NOMO-1 treated with DMSO at 0.1 percent for 48 hours (cell line): ENCODE results near the gene EIF3A.
"Not testable (repeated sequence)": the region's sequence is repeated elsewhere in the genome, so short reads cannot be mapped to it uniquely, and the experiment has no call there.

ENCODE experiments used
- DNase-seq: peaks from one replicate; lab custom pipeline; 2025; ENCODE audit not compliant: unreplicated experiment; lab: John Stamatoyannopoulos, UW

EIF3A gene

GRCh38 chr10:119080521-119081259 is at the start of gene EIF3A:
Gene EIF3A, minus strand, starts transcription at chr10:119080817. Its CDS starts 141 bp downstream, at chr10:119080676.
- peak; percentile 87 for DNase-seq

GRCh38 chr10:119129721-119130120 is 49.1 kb upstream of the EIF3A start:
- peak; percentile 11 for DNase-seq

DNA sequence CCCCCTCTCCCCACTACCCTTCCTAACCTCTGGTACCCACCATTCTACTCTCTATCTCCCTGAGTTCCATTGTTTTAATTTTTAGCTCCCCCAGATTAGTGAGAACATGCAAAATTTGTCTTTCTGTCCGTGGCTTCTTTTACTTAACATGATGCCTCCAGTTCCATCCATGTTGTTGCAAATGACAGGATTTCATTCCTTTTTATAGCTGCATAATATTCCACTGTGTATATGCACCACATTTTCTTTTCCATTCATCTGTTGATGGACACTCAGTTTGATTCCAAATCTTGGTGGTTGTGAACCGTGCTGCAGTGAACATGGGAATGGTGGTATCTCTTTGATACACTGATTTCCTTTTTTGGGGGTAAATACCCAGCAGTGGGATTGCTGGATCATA is 45.3 kb upstream of the EIF3A start:
- no peak for DNase-seq

GRCh38 chr10:119120875-119121274 is 40.3 kb upstream of the EIF3A start:
- DNase-seq, result no peak

DNA sequence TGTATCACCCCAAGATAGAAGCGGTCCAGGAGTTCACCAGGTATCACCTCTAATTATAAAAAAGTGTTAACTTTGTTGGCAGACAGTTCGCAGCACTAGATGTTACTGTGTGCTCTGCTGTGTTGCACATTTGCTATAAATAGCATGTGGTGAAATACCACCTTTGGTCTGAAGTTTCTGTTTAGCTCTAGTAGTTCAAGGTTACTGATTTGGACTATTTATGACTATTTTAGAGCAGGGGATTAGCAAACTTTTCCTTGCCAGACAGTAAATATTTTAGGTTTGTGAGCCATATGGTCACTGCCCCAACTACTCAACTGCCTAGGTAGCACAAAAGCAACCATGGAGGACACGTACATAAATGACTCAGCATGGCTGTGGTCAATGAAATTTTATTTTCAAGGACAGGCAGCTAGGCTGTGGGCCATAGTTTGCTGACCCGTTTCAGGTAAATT is 39.8 kb upstream of the EIF3A start:
- peak; percentile 69 for DNase-seq

GRCh38 chr10:119119400-119119799 is 38.8 kb upstream of the EIF3A start:
- no peak for DNase-seq

- DNase-seq, result no peak
Observed at GRCh38 chr10:119118231-119118630, 37.6 kb upstream of the EIF3A start.

DNA sequence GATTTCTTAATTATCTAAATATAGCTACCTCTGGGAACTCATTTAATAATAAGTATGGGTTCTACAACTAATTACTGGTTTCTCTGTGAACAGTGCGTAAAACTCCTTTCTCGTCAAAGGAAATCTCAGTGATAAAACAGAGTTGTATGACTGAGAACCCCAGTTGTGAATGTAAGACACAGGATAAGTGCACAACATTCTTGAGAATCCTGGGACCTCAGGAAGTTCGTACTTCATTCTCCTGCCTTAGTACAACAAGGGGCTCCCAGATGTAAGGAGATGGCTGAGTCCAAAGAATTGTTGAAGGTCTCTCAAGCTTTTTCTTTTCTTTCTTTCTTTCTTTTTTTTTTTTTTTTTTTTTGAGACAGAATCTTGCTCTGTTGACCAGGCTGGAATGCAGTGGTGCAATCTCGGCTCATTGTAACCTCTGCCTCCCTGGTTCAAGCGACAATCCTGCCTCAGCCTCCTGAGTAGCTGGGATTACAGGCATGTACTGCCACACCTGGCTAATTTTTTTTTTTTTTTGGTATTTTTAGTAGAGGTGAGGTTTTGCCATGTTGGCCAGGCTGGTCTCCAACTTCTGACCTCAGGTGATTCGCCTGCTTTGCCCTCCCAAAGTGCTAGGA is 35.8 kb upstream of the EIF3A start:
- no peak for DNase-seq

DNA sequence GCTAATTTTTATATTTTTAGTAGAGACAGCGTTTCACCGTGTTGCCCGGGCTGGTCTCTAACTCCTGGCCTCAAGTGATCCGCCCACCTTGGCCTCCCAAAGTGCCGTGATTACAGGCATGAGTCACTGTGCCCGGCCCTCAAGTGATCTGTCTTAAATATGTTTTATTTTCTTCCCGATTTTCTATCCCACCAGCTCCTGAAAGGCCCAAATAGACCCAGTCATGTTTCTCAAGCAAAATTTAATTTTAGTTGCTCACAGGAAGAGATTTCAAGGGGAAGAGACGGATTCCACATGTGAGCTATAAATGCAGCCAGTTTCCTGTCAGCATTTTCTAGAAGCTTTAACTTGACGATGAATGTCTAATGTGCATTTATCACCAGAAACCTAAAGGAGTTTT is 35.3 kb upstream of the EIF3A start:
- DNase-seq, result no peak

GRCh38 chr10:119113751-119114732 is 33.4 kb upstream of the EIF3A start:
- peak; percentile 82 for DNase-seq

DNA sequence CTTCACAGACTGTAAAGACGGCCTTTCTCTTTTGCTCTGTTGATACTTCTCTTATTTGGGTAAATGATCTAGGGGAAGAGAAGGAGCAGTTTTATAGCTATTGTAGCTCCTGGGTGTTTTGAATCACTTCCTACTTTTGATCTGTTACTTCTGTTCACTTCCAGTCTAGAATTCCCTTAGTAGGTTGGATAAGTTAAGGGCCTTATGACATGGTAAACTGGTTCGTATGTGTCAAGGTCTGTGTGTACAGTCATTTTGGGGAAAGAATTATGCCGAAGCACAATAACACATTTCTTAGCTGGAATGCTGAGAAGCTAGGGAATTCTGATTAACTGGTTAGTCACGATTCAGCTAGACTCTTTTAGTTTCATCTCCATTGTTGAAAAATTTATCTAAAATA is 31.4 kb upstream of the EIF3A start:
- DNase-seq, result peak; percentile 52

DNA sequence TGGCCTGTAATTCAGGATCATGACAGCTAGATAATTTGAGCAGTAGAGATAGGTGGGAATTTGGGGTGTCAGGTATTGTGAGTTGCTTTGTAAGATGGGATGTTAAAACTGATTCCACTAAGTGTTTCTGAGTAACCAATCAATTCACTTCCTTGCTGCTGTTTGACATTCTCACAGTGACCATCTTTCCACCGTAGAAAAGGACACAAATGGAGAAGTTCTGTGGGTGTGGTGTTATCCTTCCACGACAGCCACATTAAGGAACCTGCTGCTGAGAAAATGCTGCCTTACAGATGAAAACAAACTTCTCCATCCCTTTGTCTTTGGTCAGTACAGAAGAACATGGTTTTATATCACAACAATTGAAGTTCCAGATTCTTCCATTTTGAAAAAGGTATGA is 27.2 kb upstream of the EIF3A start:
- DNase-seq, result peak; percentile 20

- not testable (repeated sequence) for DNase-seq
Observed at GRCh38 chr10:119107106-119107505, 26.5 kb upstream of the EIF3A start.

DNA sequence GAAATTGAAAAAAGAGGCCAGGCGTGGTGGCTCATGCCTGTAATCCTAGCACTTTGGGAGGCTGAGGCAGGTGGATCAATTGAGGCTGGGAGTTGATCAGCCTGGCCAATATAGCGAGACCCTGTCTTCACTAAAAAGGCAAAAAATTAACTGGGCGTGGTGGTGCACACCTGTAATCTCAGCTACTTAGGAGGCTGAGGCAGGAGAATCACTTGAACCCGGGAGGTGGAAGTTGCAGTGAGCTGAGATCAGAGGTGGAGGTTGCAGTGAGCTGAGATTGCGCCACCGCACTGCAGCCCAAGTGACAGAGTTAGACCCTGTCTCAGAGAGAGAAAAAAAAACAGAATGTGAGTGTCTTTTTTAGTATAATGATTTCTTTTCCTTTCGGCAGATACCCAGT is 25.3 kb upstream of the EIF3A start:
- not testable (repeated sequence) for DNase-seq

- no peak for DNase-seq
Observed at GRCh38 chr10:119105155-119105554, 24.5 kb upstream of the EIF3A start.

DNA sequence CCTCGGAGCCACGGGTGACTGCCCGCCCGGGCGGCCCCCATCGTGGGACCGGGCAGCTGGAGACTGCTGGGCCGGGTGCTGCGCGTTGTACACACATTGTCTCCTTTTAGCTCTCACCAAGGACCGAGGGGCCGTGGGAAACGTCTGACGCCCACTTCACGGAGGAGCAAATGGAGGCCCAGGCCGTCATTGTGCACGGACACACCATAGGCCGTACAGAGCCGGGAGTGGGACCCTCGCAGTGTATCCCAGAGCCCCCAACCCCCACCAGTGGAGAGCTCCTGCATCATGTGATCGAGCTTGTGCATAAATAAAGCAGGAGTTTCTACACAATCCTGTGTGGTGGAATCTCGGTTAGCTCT is 24.0 kb upstream of the EIF3A start:
- no peak for DNase-seq

DNA sequence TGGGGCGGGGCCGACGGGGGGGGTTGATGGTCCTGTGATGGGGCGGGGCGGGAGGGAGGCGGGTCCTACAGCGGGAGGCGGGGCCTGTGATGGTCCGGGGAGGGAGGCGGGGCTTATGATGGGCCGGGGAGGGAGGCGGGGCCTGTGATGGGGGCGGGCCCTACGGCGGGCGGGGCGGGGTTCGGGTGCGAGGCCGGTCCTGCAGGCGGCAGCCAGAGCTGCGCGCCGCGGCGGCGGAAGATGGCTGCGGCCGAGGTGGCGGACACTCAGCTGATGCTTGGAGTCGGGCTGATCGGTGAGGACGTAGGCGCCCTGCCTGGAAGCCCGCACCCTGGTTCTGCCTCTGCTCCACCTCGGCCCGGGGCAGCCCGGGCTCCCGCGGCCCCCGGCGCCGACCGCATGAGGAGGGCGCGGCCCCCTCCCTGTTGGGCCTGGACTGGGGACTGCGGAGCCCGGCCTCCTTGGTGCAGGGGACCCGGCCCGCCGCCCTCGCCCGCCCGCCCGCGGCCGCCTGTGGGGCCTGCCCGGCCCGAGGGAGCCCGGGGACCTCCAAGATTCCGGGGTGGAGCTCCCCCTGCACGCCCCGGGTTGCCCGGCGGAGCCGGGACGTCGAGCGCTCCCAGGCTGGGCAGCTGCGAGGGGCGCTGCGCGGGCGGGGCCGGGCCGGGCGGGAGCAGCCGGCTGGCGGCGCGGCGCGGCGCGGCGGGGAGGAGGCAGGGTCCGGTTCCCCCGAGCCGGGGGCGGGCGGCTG is 23.5 kb upstream of the EIF3A start, which contains the start of gene DENND10:
Gene DENND10, plus strand, starts transcription at position 211 of the 751 bp plus-strand sequence. Its CDS starts 30 bp downstream, at position 241.
- peak; percentile 44 for DNase-seq

DNA sequence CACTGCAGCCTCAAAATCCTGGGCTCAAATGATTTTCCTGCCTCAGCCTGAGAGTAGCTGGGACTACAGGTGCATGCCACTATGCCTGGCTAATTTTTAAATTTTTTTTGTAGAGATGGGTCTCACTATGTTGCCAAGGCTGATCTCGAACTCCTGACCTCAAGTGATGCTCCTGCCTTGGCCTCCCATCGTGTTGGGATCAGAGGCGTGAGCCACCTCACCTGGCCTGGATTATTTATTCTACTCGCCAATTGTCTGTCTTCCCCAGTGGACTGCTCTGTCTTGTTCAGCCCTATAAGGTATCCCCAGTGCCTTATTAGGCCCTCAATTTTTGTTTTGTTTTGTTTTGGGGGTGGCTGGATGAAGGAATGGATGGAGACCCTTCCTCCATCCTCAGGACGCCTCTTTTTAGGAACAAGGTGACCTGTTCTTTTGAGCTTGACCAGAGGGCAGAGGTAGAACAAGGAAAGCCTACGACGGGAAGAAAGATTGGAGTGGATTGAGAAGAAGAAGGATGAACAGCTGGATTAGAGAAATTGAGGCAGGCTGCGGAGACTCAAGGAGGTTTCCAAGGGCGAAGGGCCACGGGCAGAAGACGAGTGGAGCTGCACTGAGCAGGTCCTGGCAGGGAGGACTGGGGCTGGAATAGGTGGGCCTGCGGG is 22.8 kb upstream of the EIF3A start:
- DNase-seq, result no peak

GRCh38 chr10:119101366-119102098 is 20.9 kb upstream of the EIF3A start:
- DNase-seq, result no peak
